ENCODE data around the gene TECPR1.

GRCh38 chr7:98205162-98205845 lies 46.7 kb downstream of the TECPR1 start:
- TF ChIP-seq RARB (CRISPR knock-in tag; IDR thresholded peaks at IDR 0.05): no peak
- TF ChIP-seq CTCF (IDR thresholded peaks at IDR 0.05): no peak
- no peak for TF ChIP-seq RFX5 (IDR thresholded peaks at IDR 0.05)
- no peak for TF ChIP-seq ZC3H11A (IDR thresholded peaks at IDR 0.05)
- no peak for TF ChIP-seq BHLHE40 (IDR thresholded peaks at IDR 0.05; ENCODE audit: low read depth, low read length)
- TF ChIP-seq FOSL2 (IDR thresholded peaks at IDR 0.05): no peak
- no peak for TF ChIP-seq FOSL2 (CRISPR knock-in tag; IDR thresholded peaks at IDR 0.05)
- no peak for TF ChIP-seq RAD21 (conservative IDR thresholded peaks at IDR 0.05 in 1 of 2, IDR thresholded peaks at IDR 0.05 in 1 of 2)
- TF ChIP-seq PBX3 (IDR thresholded peaks at IDR 0.05): no peak
- TF ChIP-seq EP300 (IDR thresholded peaks at IDR 0.05): no peak
